ENCODE results near the gene AGO3. TPM values are rescaled to one million over a fixed set of nuclear protein-coding genes. Genes with fewer than 3 reads are reported as not detected.

Gene AGO3
- total RNA-seq, 1 donor from 2014 or later = 27.0 TPM

DNA sequence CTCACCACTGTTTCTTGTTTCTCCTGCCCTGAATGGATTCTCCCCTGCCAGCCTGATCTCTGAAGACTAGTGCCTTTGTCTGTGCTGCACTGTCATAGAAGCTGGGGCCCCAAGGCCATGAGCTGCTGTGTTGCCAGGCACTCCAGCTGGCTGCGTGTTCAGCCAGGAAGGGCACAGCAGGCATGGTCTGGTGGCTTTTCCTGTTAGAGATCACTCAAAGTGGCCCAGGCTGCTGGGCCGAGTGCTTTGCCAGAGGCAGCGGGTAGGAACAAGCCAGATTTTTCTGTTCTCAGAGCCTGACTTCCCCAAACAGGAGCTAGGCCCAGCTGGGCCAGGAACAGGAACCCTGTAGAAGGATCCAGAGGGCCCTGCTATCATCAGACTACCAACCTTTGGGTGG lies 163.0 kb downstream of the AGO3 start:
- Mint-ChIP-seq H3K4me3 (ENCODE audit: unreplicated experiment) (no peak overlapping the region), H3K27me3 (ENCODE audit: low read depth, unreplicated experiment) (no peaks in the 10 kb centered on the region), H3K36me3 (ENCODE audit: low read depth, unreplicated experiment) (peaks cover 22% of the 10 kb centered on the region), H3K27ac (ENCODE audit: unreplicated experiment) (no peak overlapping the region), H3K4me1 (ENCODE audit: low read depth, unreplicated experiment) (peaks cover 10% of the 10 kb centered on the region), H3K9me3 (ENCODE audit: unreplicated experiment) (no peaks in the 10 kb centered on the region)
- Histone ChIP-seq H3K9me3 (ENCODE audit: insufficient read depth, low read depth, low read length) (no peaks in the 10 kb centered on the region), H3K4me1 (ENCODE audit: insufficient read depth, low read length) (peaks cover 9% of the 10 kb centered on the region), H4K20me1 (ENCODE audit: insufficient read depth, low read length) (peaks cover 36% of the 10 kb centered on the region), H3K79me2 (ENCODE audit: insufficient read depth, low read length) (peaks cover 41% of the 10 kb centered on the region), H3K4me2 (ENCODE audit: low read length) (no peak overlapping the region), H3K36me3 (ENCODE audit: insufficient read depth, low read length) (peaks cover 27% of the 10 kb centered on the region), H2AFZ (ENCODE audit: low read depth, low read length) (no peak overlapping the region), H3K27me3 (ENCODE audit: insufficient read depth, low read length) (no peaks in the 10 kb centered on the region), H3K9ac (ENCODE audit: low read length) (no peak overlapping the region), H3K27ac (ENCODE audit: low read depth, low read length) (no peak overlapping the region), H3K4me3 (ENCODE audit: insufficient read depth, low read depth, low read length) (no peak overlapping the region)
- TF ChIP-seq, protein P1, sequence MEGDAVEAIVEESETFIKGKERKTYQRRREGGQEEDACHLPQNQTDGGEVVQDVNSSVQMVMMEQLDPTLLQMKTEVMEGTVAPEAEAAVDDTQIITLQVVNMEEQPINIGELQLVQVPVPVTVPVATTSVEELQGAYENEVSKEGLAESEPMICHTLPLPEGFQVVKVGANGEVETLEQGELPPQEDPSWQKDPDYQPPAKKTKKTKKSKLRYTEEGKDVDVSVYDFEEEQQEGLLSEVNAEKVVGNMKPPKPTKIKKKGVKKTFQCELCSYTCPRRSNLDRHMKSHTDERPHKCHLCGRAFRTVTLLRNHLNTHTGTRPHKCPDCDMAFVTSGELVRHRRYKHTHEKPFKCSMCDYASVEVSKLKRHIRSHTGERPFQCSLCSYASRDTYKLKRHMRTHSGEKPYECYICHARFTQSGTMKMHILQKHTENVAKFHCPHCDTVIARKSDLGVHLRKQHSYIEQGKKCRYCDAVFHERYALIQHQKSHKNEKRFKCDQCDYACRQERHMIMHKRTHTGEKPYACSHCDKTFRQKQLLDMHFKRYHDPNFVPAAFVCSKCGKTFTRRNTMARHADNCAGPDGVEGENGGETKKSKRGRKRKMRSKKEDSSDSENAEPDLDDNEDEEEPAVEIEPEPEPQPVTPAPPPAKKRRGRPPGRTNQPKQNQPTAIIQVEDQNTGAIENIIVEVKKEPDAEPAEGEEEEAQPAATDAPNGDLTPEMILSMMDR (IDR thresholded peaks at IDR 0.05; ENCODE audit: insufficient read depth, low read depth, low read length) = no peak
- TF ChIP-seq EZH2 (IDR thresholded peaks at IDR 0.05; ENCODE audit: insufficient read depth, low read length) = no peak
- FAIRE-seq (no peak), DNase-seq (ENCODE audit: low read depth) (no peak)

DNA sequence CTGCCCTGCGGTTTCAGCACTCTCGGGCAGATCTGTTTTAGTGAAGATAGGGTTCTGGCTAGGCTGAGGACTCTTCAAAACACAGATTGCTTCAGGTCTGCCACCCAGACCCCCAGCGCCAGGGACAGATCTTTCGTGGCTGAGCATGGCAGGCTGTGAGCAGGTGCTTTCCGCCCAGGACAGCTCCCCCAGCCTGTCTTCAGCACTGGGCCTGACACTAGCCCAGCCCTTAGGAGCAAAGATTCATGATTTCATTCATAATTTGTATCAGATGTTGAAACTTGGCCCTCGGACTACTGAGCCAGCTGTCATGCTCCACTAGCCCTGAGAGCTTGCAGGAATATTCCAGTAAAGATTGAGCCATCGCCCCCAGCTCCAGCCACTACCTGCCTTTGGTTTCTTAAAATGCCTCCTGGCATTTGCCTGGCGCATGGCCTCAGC lies 163.7 kb downstream of the AGO3 start:
- Mint-ChIP-seq H3K4me3 (ENCODE audit: unreplicated experiment) (no peak overlapping the region), H3K36me3 (ENCODE audit: low read depth, unreplicated experiment) (peaks cover 19% of the 10 kb centered on the region), H3K27ac (ENCODE audit: unreplicated experiment) (no peak overlapping the region), H3K27me3 (ENCODE audit: low read depth, unreplicated experiment) (no peaks in the 10 kb centered on the region), H3K9me3 (ENCODE audit: unreplicated experiment) (no peaks in the 10 kb centered on the region), H3K4me1 (ENCODE audit: low read depth, unreplicated experiment) (peaks cover 8% of the 10 kb centered on the region)
- H4K20me1 ChIP-seq (ENCODE audit: insufficient read depth, low read length) = peaks cover 36% of the 10 kb centered on the region
- no peak for TF ChIP-seq EZH2 (IDR thresholded peaks at IDR 0.05; ENCODE audit: insufficient read depth, low read length)
- TF ChIP-seq, protein P1 (IDR thresholded peaks at IDR 0.05; ENCODE audit: insufficient read depth, low read depth, low read length) = no peak
- no peak overlapping the region for H3K9ac ChIP-seq (ENCODE audit: low read length)
- H3K4me3 ChIP-seq (ENCODE audit: insufficient read depth, low read depth, low read length) = no peak overlapping the region
- H3K27me3 ChIP-seq (ENCODE audit: insufficient read depth, low read length) = no peaks in the 10 kb centered on the region
- no peak overlapping the region for H2AFZ ChIP-seq (ENCODE audit: low read depth, low read length)
- H3K27ac ChIP-seq (ENCODE audit: low read depth, low read length) = no peak overlapping the region
- peaks cover 34% of the 10 kb centered on the region for H3K79me2 ChIP-seq (ENCODE audit: insufficient read depth, low read length)
- peaks cover 5% of the 10 kb centered on the region for H3K4me1 ChIP-seq (ENCODE audit: insufficient read depth, low read length)
- no peaks in the 10 kb centered on the region for H3K9me3 ChIP-seq (ENCODE audit: insufficient read depth, low read depth, low read length)
- no peak overlapping the region for H3K4me2 ChIP-seq (ENCODE audit: low read length)
- no peak for FAIRE-seq
- H3K36me3 ChIP-seq (ENCODE audit: insufficient read depth, low read length) = peaks cover 27% of the 10 kb centered on the region
- DNase-seq (ENCODE audit: low read depth) = no peak

DNA sequence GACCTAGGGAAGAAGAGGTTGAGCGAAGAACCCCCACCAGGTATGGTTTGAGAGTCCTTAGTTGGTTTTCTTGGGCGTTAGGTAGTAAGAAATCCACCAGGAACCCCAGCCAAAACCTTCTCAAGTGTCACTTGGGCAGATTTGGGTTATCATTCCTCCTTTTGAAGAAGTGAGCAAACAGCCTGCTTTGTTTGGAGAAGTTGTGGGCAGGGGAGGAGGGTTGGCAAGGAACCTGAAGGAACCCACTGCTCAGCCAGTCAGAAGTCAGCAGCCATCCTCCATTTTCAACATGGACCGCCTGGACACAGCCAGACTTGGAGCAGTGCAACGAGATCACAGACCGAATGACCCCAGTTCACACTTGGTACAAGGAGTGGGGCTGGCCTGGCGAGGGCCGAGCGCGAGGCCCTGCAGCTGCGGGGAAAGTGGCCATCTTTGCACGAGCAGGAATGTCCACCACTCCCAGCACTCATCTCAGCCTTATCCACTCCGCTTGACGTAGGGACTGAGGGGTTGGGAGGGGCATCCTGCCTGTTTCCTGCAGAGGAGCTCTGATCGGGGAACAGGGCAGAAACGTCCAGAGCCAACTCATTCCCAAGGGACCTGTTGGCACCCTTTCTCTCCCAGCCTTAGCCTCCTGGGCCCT lies 165.0 kb downstream of the AGO3 start:
- Histone ChIP-seq H3K9ac (ENCODE audit: low read length) (no peak overlapping the region), H3K4me1 (ENCODE audit: insufficient read depth, low read length) (no peaks in the 10 kb centered on the region), H2AFZ (ENCODE audit: low read depth, low read length) (no peak overlapping the region), H3K9me3 (ENCODE audit: insufficient read depth, low read depth, low read length) (no peaks in the 10 kb centered on the region), H3K79me2 (ENCODE audit: insufficient read depth, low read length) (peaks cover 21% of the 10 kb centered on the region), H3K4me3 (ENCODE audit: insufficient read depth, low read depth, low read length) (no peak overlapping the region), H3K4me2 (ENCODE audit: low read length) (no peak overlapping the region), H3K27me3 (ENCODE audit: insufficient read depth, low read length) (no peaks in the 10 kb centered on the region), H4K20me1 (ENCODE audit: insufficient read depth, low read length) (peaks cover 35% of the 10 kb centered on the region), H3K36me3 (ENCODE audit: insufficient read depth, low read length) (peaks cover 27% of the 10 kb centered on the region), H3K27ac (ENCODE audit: low read depth, low read length) (no peak overlapping the region)
- H3K4me1 Mint-ChIP-seq (ENCODE audit: low read depth, unreplicated experiment) = peaks cover 2% of the 10 kb centered on the region
- no peak overlapping the region for H3K4me3 Mint-ChIP-seq (ENCODE audit: unreplicated experiment)
- no peak for FAIRE-seq
- TF ChIP-seq, protein P1 (IDR thresholded peaks at IDR 0.05; ENCODE audit: insufficient read depth, low read depth, low read length) = no peak
- TF ChIP-seq EZH2 (IDR thresholded peaks at IDR 0.05; ENCODE audit: insufficient read depth, low read length) = no peak
- H3K36me3 Mint-ChIP-seq (ENCODE audit: low read depth, unreplicated experiment) = peaks cover 19% of the 10 kb centered on the region
- H3K27me3 Mint-ChIP-seq (ENCODE audit: low read depth, unreplicated experiment) = no peaks in the 10 kb centered on the region
- H3K27ac Mint-ChIP-seq (ENCODE audit: unreplicated experiment) = no peak overlapping the region
- H3K9me3 Mint-ChIP-seq (ENCODE audit: unreplicated experiment) = no peaks in the 10 kb centered on the region
- no peak for DNase-seq (ENCODE audit: low read depth)

Measured in astrocyte (in vitro differentiated cells and primary cell).